HepG2 (cell line): Measurements from ENCODE around the gene PCGF2. TPM values are rescaled to one million over a fixed set of nuclear protein-coding genes. Genes with fewer than 3 reads are reported as not detected.

ENCODE experiments used
- AKNA ChIP-seq: sonication (generic); formaldehyde crosslinking; IDR thresholded peaks from 2 replicates; pipeline ENCODE4 v1.4.0; 2020; ENCODE audit warnings: missing genetic modification reagents, borderline replicate concordance
- ELF1 ChIP-seq: sonication (generic); formaldehyde crosslinking; IDR thresholded peaks from 2 replicates; pipeline ENCODE4 v1.4.0; 2020; ENCODE audit warnings: missing genetic modification reagents
- EZH2 ChIP-seq: conservative IDR thresholded peaks from 2 replicates; pipeline ENCODE4 v1.6.1; 2012; ENCODE audit warnings: mild to moderate bottlenecking, low read depth, low read length, moderate library complexity
- FIP1L1 ChIP-seq: fragments of 200-400 bp; formaldehyde crosslinking; IDR thresholded peaks from 2 replicates; pipeline ENCODE4 v1.6.1; 2018; ENCODE audit warnings: low read depth, mild to moderate bottlenecking, low read length, moderate library complexity, borderline replicate concordance; ENCODE audit not compliant: insufficient read depth
- FOXJ3 ChIP-seq: sonication (generic); formaldehyde crosslinking; IDR thresholded peaks from 2 replicates; pipeline ENCODE4 v1.4.0; 2020; ENCODE audit warnings: missing genetic modification reagents, mild to moderate bottlenecking, borderline replicate concordance
- MAF1 ChIP-seq: sonication (generic); formaldehyde crosslinking; IDR thresholded peaks from 2 replicates; pipeline ENCODE4 v1.5.0; 2020; ENCODE audit warnings: missing genetic modification reagents, borderline replicate concordance
- PATZ1 ChIP-seq: sonication (generic); formaldehyde crosslinking; IDR thresholded peaks from 2 replicates; pipeline ENCODE4 v1.4.0; 2020; ENCODE audit warnings: missing genetic modification reagents
- PITX1 ChIP-seq: sonication (generic); formaldehyde crosslinking; IDR thresholded peaks from 2 replicates; pipeline ENCODE4 v1.5.1; 2020; ENCODE audit warnings: mild to moderate bottlenecking, missing genetic modification reagents
- PREB ChIP-seq: sonication (generic); formaldehyde crosslinking; IDR thresholded peaks from 2 replicates; pipeline ENCODE4 v1.4.0; 2020; ENCODE audit warnings: missing genetic modification reagents
- SOX6 ChIP-seq, 2 experiments: fragments of 450-650 bp in 1 of 2; sonication (generic) in 1 of 2; formaldehyde crosslinking in 1 of 2; IDR thresholded peaks; 2 replicates each; pipeline versions ENCODE4 v1.4.0 to v1.6.1; 2017 to 2020; ENCODE audit warnings: antibody characterized with exemption in 1 of 2, mild to moderate bottlenecking in 1 of 2, missing genetic modification reagents in 1 of 2
- SRY ChIP-seq: sonication (generic); formaldehyde crosslinking; IDR thresholded peaks from 2 replicates; pipeline ENCODE4 v1.8.0; 2022; ENCODE audit warnings: mild to moderate bottlenecking, missing genetic modification reagents
- SSRP1 ChIP-seq: IDR thresholded peaks from 2 replicates; pipeline ENCODE4 v1.6.1; 2016; ENCODE audit warnings: control low read depth
- TOPORS ChIP-seq: sonication (generic); formaldehyde crosslinking; IDR thresholded peaks from 2 replicates; pipeline ENCODE4 v1.8.0; 2023; ENCODE audit warnings: mild to moderate bottlenecking, missing genetic modification reagents
- WIZ ChIP-seq: sonication (generic); formaldehyde crosslinking; IDR thresholded peaks from 2 replicates; pipeline ENCODE4 v1.5.1; 2020; ENCODE audit warnings: mild to moderate bottlenecking, missing genetic modification reagents
- ZNF30 ChIP-seq: sonication (generic); formaldehyde crosslinking; IDR thresholded peaks from 2 replicates; pipeline ENCODE4 v1.5.0; 2020; ENCODE audit warnings: mild to moderate bottlenecking, missing genetic modification reagents
- ZNF331 ChIP-seq: sonication (generic); formaldehyde crosslinking; IDR thresholded peaks from 2 replicates; pipeline ENCODE4 v1.4.0; 2020; ENCODE audit warnings: missing genetic modification reagents
- ZNF572 ChIP-seq: sonication (generic); formaldehyde crosslinking; IDR thresholded peaks from 2 replicates; pipeline ENCODE4 v1.5.1; 2020; ENCODE audit warnings: mild to moderate bottlenecking, missing genetic modification reagents
- polyA plus RNA-seq, 8 experiments: library from polyadenylated mRNA; depleted of rRNA in 3 of 8; stranded (reverse) in 7 of 8; unstranded in 1 of 8; fragments of >200 nt; fragmentation: Illumina TruSeq in 4 of 8; extraction: Trizol in 4 of 8; gene quantifications; 2 replicates each; pipeline versions ENCODE4 v1.2.1 to v1.2.3, GENCODE V29; 2011 to 2016; ENCODE audit warnings: low read depth in 4 of 8, missing spikeins in 1 of 8, mixed read lengths in 1 of 8; ENCODE audit not compliant: insufficient read depth in 1 of 8
- total RNA-seq, 5 experiments: library from RNA; depleted of rRNA; stranded (reverse); fragments of >200 nt; fragmentation: Illumina TruSeq; extraction: Trizol; gene quantifications; 2 replicates each; pipeline ENCODE4 v1.2.3, GENCODE V29; 2016; ENCODE audit warnings: low read depth in 1 of 5
- TF ChIP-seq, protein P1 (sequence below): sonication (generic); formaldehyde crosslinking; IDR thresholded peaks from 2 replicates; pipeline ENCODE4 v1.8.0; 2022; ENCODE audit warnings: missing genetic modification reagents, mild to moderate bottlenecking, moderate library complexity, borderline replicate concordance

Gene PCGF2
- total and polyA plus RNA-seq, 2 of the 13 experiments (the other 11 are each of a cell fraction or from before 2014, with no cell fraction given): 11.6 to 29.4 TPM

DNA sequence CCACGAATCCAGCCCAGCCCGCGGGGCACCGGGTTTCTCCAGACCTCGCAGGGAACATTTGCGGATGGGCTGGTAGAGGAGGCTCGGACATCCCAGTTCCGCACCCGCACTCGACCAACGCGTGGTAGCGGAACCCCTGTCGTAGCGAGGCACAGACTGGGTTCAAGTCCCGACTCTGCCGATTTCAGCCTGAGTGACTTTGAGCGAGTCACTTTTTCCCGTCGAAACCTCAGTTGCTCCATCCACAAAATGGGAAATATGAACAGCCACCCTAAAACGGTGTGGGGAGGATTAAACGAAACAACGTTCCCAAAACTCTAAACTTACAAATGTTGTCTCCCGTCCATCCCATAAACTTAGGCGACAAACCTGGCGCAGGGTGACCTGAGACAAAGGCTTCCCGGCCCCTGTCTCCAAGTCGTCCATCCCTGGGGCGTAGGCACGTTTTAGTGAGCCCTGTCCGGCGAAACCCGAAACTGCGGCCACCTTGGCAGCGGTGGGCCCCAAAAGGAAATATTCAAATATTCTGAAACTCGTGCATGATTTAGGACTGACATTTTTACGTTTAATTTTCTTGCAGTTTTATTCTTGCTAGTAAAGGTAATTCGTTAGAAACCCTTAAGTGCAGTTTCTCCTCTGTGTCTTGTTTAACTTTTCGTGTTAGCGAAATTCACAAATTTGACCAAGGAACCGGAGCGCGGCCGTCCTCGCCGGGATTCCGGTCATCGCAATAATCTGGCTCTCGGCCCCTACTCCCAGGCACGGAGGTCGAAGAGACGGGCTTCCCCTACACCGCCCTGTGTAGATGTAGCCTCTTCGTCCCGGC is 45.0 kb downstream of the PCGF2 start (continued):
- TF ChIP-seq AKNA (CRISPR knock-in tag) (no peak), ZNF331 (no peak), EZH2 (no peak), ELF1 (CRISPR knock-in tag) (no peak), PITX1 (CRISPR knock-in tag) (no peak), WIZ (CRISPR knock-in tag) (0 out of 2 replicates have a peak, but pooled peaks have one; percentile 48), PATZ1 (peak; percentile 7; the same call in 1 of the 2 replicates), FIP1L1 (peak; percentile 99), PREB (peak; percentile 42; the same call in 1 of the 2 replicates), TOPORS (no peak; the same call in 1 of the 2 replicates), MAF1 (no peak), ZNF572 (CRISPR knock-in tag) (peak; percentile 6; the same call in 1 of the 2 replicates), SOX6 (IDR thresholded peaks at IDR 0.05) (no peak), SOX6 (CRISPR knock-in tag; IDR thresholded peaks at IDR 0.05) (0 out of 2 replicates have a peak, but pooled peaks have one; percentile 0), FOXJ3 (CRISPR knock-in tag) (no peak), SSRP1 (CRISPR knock-in tag) (peak; percentile 33; the same call in 1 of the 2 replicates), SRY (CRISPR knock-in tag) (peak; percentile 15; the same call in 1 of the 2 replicates), ZNF30 (CRISPR knock-in tag) (0 out of 2 replicates have a peak, but pooled peaks have one; percentile 34)
- TF ChIP-seq, protein P1, sequence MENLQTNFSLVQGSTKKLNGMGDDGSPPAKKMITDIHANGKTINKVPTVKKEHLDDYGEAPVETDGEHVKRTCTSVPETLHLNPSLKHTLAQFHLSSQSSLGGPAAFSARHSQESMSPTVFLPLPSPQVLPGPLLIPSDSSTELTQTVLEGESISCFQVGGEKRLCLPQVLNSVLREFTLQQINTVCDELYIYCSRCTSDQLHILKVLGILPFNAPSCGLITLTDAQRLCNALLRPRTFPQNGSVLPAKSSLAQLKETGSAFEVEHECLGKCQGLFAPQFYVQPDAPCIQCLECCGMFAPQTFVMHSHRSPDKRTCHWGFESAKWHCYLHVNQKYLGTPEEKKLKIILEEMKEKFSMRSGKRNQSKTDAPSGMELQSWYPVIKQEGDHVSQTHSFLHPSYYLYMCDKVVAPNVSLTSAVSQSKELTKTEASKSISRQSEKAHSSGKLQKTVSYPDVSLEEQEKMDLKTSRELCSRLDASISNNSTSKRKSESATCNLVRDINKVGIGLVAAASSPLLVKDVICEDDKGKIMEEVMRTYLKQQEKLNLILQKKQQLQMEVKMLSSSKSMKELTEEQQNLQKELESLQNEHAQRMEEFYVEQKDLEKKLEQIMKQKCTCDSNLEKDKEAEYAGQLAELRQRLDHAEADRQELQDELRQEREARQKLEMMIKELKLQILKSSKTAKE (CRISPR knock-in tag): no peak
